ENCODE results near the gene SLC2A3.
"Not testable (repeated sequence)": the region's sequence is repeated elsewhere in the genome, so short reads cannot be mapped to it uniquely, and the experiment has no call there.

Gene SLC2A3

DNA sequence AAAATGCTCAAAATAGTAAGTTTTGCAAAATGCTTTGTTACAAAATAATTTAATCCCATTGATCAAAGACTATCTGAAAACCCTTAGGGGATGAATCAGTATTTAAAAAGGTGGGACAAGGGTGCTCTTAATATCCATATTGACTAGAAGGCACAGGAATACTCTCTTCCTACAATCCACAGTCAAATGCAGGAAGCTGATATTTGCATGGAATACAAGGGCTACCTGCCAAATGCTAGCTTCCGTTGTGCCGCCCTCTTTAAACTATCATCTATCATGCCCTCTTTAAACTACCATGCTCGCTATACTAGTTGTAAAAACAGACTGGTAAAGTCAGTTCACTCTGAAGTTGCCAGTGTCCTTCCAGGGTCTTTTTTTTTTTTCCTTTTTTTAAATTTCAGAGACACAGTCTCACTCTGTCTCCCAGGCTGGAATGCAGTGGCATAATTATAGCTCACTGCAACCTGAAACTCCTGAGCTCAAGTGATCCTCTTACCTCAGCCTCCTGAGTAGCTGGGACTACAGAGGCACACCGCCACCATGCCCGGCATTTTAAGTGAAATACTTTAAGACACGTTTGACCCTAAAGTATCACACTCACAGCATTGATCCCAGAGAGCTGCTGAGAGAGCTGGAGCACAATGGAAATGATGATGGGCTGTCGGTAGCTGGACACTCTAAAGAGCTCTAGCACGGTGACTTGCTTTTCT is 6.7 kb downstream of the SLC2A3 start:
- Histone ChIP-seq H2AFZ (ENCODE audit: low read depth) (no peak overlapping the region), H3K27me3 (ENCODE audit: insufficient read depth, low read depth) (no peaks in the 10 kb centered on the region), H3K9ac (no peak overlapping the region), H4K20me1 (ENCODE audit: insufficient read depth) (no peaks in the 10 kb centered on the region), H3K4me3 (IDR thresholded peaks at IDR 0.05; ENCODE audit: insufficient read depth, low read depth, low read length) (no peak overlapping the region), H3K4me1 (ENCODE audit: low read depth, poor library complexity, severe bottlenecking) (no peaks in the 10 kb centered on the region), H3K79me2 (ENCODE audit: insufficient read depth, low read depth) (no peaks in the 10 kb centered on the region), H3K27ac (no peak overlapping the region), H3K4me2 (no peak overlapping the region), H3K36me3 (ENCODE audit: insufficient read depth) (no peaks in the 10 kb centered on the region)
- TF ChIP-seq CTCF (conservative IDR thresholded peaks at IDR 0.05; ENCODE audit: low read depth, low read length): no peak

- Histone ChIP-seq H3K79me2 (ENCODE audit: insufficient read depth, low read depth) (no peaks in the 10 kb centered on the region), H3K36me3 (ENCODE audit: insufficient read depth) (no peaks in the 10 kb centered on the region)
These were observed 8.5 kb downstream of the SLC2A3 start for GRCh38 chr12:7927470-7927869.

DNA sequence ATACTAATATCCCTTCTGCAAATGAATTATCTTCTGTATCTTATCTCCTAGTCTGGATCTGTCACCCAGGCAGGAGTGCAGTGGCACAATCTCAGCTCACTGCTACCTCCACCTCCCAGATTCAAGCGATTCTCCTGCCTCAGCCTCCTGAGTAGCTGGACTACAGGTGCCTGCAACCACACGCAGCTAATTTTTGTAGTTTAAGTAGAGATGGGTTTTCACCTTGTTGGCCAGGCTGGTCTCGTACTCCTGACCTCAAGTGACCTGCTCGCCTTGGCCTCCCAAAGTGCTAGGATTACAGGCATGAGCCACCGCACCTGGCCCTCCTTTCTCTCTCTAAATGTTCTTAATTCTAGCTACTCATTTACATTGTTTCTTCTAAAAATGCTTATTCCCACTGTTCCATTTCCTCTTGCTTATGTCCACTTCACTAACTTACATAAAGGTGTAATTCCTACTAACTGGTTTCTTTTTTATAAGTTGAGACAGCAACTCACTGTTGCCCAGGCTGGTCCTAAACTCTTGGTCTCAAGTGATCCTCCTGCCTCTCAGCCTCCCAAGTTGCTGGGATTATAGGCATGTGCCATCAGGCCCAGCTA is 9.8 kb downstream of the SLC2A3 start:
- H3K4me1 ChIP-seq (ENCODE audit: low read depth, poor library complexity, severe bottlenecking); H3K27ac ChIP-seq; H3K27me3 ChIP-seq (ENCODE audit: insufficient read depth, low read depth); H3K79me2 ChIP-seq (ENCODE audit: insufficient read depth, low read depth); H3K4me3 ChIP-seq (IDR thresholded peaks at IDR 0.05; ENCODE audit: insufficient read depth, low read depth, low read length); H3K4me2 ChIP-seq; H3K9ac ChIP-seq; H3K36me3 ChIP-seq (ENCODE audit: insufficient read depth); H4K20me1 ChIP-seq (ENCODE audit: insufficient read depth); H2AFZ ChIP-seq (ENCODE audit: low read depth): not testable (repeated sequence)

More at GRCh38 chr12:7927470-7927869, 8.5 kb downstream of the SLC2A3 start:
- no peak overlapping the region for H3K4me3 ChIP-seq (IDR thresholded peaks at IDR 0.05; ENCODE audit: insufficient read depth, low read depth, low read length)
- no peaks in the 10 kb centered on the region for H3K4me1 ChIP-seq (ENCODE audit: low read depth, poor library complexity, severe bottlenecking)
- TF ChIP-seq CTCF (conservative IDR thresholded peaks at IDR 0.05; ENCODE audit: low read depth, low read length): no peak
- H3K27ac ChIP-seq: no peak overlapping the region
- no peaks in the 10 kb centered on the region for H4K20me1 ChIP-seq (ENCODE audit: insufficient read depth)
- H3K4me2 ChIP-seq: no peak overlapping the region
- H3K9ac ChIP-seq: no peak overlapping the region
- H3K27me3 ChIP-seq (ENCODE audit: insufficient read depth, low read depth): no peaks in the 10 kb centered on the region
- H2AFZ ChIP-seq (ENCODE audit: low read depth): no peak overlapping the region

DNA sequence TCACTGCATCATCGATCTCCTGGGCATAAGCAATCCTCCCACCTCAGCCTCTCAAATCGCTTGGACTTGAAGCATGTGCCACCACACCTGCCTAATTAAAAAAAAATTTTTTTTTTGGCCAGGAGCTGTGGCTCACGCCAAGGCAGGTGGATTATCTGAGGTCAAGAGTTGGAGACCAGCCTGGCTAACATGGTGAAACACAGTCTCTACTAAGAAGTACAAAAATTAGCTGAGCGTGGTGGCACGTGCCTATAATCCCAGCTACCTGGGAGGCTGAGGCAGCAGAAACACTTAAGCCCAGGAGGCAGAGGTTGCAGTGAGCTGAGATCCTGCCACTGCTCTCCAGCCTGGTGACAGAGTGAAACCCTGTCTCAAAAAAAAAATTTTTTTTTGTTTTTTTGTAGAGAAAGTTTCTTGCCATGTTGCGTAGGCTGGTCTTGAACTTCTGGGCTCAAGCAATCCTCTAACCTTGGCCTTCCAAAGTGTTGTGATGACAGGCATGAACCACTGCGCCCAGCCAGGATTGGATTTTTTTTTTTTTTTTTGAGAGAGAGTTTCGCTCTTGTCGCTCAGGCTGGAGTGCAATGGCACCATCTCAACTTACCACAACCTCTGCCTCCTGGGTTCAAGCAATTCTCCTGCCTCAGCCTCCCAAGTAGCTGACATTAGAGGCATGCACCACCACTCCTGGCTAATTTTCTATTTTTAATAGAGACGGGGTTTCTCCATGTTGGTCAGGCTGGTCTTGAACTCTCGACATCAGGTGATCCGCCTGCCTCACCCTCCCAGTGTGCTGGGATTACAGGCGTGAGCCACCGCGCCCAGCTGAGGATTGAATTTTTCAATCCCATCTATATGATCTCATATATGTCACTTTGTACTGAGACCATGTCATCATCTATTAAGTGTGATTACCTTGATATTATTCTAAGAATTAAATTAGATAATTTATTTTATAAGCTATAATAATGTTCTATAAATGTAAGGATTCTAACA is 12.4 kb downstream of the SLC2A3 start:
- Histone ChIP-seq H3K4me2 (no peak overlapping the region), H4K20me1 (ENCODE audit: insufficient read depth) (no peaks in the 10 kb centered on the region), H3K36me3 (ENCODE audit: insufficient read depth) (no peaks in the 10 kb centered on the region), H3K79me2 (ENCODE audit: insufficient read depth, low read depth) (no peaks in the 10 kb centered on the region), H3K27ac (no peak overlapping the region), H3K9ac (no peak overlapping the region), H3K27me3 (ENCODE audit: insufficient read depth, low read depth) (no peaks in the 10 kb centered on the region), H2AFZ (ENCODE audit: low read depth) (no peak overlapping the region), H3K4me1 (ENCODE audit: low read depth, poor library complexity, severe bottlenecking) (no peaks in the 10 kb centered on the region), H3K4me3 (IDR thresholded peaks at IDR 0.05; ENCODE audit: insufficient read depth, low read depth, low read length) (no peak overlapping the region)
- TF ChIP-seq CTCF (conservative IDR thresholded peaks at IDR 0.05; ENCODE audit: low read depth, low read length): no peak

DNA sequence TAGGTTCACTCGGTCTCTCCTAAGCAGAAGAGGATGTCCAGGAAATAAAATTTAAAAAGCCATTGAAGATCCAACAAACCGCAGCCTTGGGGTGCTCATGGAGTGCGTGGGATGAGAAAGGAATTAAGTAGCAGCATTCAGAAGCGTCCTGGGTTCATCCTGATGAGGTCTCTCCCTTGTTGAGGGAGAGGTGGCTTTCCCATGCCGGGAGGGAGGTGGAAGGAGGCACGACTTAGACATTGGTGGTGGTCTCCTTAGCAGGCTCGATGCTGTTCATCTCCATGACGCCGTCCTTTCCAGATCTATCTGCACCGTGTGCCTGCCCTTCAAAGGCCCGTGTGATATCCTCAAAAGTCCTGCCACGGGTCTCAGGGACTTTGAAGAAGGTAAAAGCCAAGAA is 14.8 kb downstream of the SLC2A3 start:
- not testable (repeated sequence) for H4K20me1 ChIP-seq (ENCODE audit: insufficient read depth); H3K27me3 ChIP-seq (ENCODE audit: insufficient read depth, low read depth); H3K79me2 ChIP-seq (ENCODE audit: insufficient read depth, low read depth); H3K27ac ChIP-seq; H3K4me3 ChIP-seq (IDR thresholded peaks at IDR 0.05; ENCODE audit: insufficient read depth, low read depth, low read length); H2AFZ ChIP-seq (ENCODE audit: low read depth); H3K4me2 ChIP-seq; H3K4me1 ChIP-seq (ENCODE audit: low read depth, poor library complexity, severe bottlenecking); H3K9ac ChIP-seq; H3K36me3 ChIP-seq (ENCODE audit: insufficient read depth)

GRCh38 chr12:7918268-7918590 is 17.8 kb downstream of the SLC2A3 start:
- H3K4me2 ChIP-seq; H4K20me1 ChIP-seq (ENCODE audit: insufficient read depth); H3K9ac ChIP-seq; H3K4me1 ChIP-seq (ENCODE audit: low read depth, poor library complexity, severe bottlenecking); H3K4me3 ChIP-seq (IDR thresholded peaks at IDR 0.05; ENCODE audit: insufficient read depth, low read depth, low read length); H3K36me3 ChIP-seq (ENCODE audit: insufficient read depth); H2AFZ ChIP-seq (ENCODE audit: low read depth); H3K79me2 ChIP-seq (ENCODE audit: insufficient read depth, low read depth); H3K27ac ChIP-seq; H3K27me3 ChIP-seq (ENCODE audit: insufficient read depth, low read depth): not testable (repeated sequence)

Measured in KMS-11 (cell line).